ENCODE data around the gene ADIRF.
"Not testable (repeated sequence)": the region's sequence is repeated elsewhere in the genome, so short reads cannot be mapped to it uniquely, and the experiment has no call there.

The ADIRF gene

GRCh38 chr10:86937502-86938154 lies 30.7 kb upstream of the ADIRF start:
- DNase-seq (ENCODE audit: low spot score), result no peak
- TF ChIP-seq CTCF (IDR thresholded peaks at IDR 0.05; ENCODE audit: extremely low read depth, missing control alignments), result no peak

GRCh38 chr10:86938260-86938659 lies 30.0 kb upstream of the ADIRF start:
- TF ChIP-seq CTCF (IDR thresholded peaks at IDR 0.05; ENCODE audit: extremely low read depth, missing control alignments), result no peak
- no peak for DNase-seq (ENCODE audit: low spot score)

- DNase-seq (ENCODE audit: low spot score), result not testable (repeated sequence)
Observed at GRCh38 chr10:86940076-86940475, 28.2 kb upstream of the ADIRF start.

- no peak for DNase-seq (ENCODE audit: low spot score)
- TF ChIP-seq CTCF (IDR thresholded peaks at IDR 0.05; ENCODE audit: extremely low read depth, missing control alignments), result no peak
Observed at GRCh38 chr10:86940677-86941076, 27.6 kb upstream of the ADIRF start.

GRCh38 chr10:86941426-86941825 lies 26.9 kb upstream of the ADIRF start:
- TF ChIP-seq CTCF (IDR thresholded peaks at IDR 0.05; ENCODE audit: extremely low read depth, missing control alignments), result no peak

GRCh38 chr10:86941991-86942421 lies 26.3 kb upstream of the ADIRF start:
- no peak for TF ChIP-seq CTCF (IDR thresholded peaks at IDR 0.05; ENCODE audit: extremely low read depth, missing control alignments)
- no peak for DNase-seq (ENCODE audit: low spot score)

More at GRCh38 chr10:86941426-86941825, 26.9 kb upstream of the ADIRF start:
- no peak for DNase-seq (ENCODE audit: low spot score)

GRCh38 chr10:86942441-86943315 lies 25.6 kb upstream of the ADIRF start:
- DNase-seq (ENCODE audit: low spot score), result no peak
- TF ChIP-seq CTCF (IDR thresholded peaks at IDR 0.05; ENCODE audit: extremely low read depth, missing control alignments), result no peak

Data from GM20000 (cell line).